Measurements from ENCODE around the gene CHMP6. TPM values are rescaled to one million over a fixed set of nuclear protein-coding genes. Genes with fewer than 3 reads are reported as not detected.

The CHMP6 gene
- 18.2 and 19.6 TPM in 2 replicates for total RNA-seq

GRCh38 chr17:80991645-80992076, at the start of gene CHMP6:
TSS of gene CHMP6 (plus strand) at chr17:80991841. CDS start at chr17:80991919, 78 bp downstream.

GRCh38 chr17:81034779-81035520, 43.3 kb downstream of the CHMP6 start, which contains the start of gene BAIAP2:
TSS of gene BAIAP2 (plus strand) at chr17:81035151. CDS start at chr17:81035255, 104 bp downstream.

Other genes with a start within 250 kb of the CHMP6 start
- gene BAIAP2, start 43.3 kb downstream of the CHMP6 start, total RNA-seq = 26.0 and 45.4 TPM in 2 replicates
- gene PVALEF, start 173.7 kb downstream of the CHMP6 start, total RNA-seq = not detected in 2 replicates
- under 0.01 and 0.22 TPM in 2 replicates for gene AATK, start 174.4 kb downstream of the CHMP6 start, total RNA-seq
- gene CEP131, start 231.1 kb downstream of the CHMP6 start, total RNA-seq = 6.1 and 6.7 TPM in 2 replicates
- 12.9 and 17.3 TPM in 2 replicates for gene TEPSIN, start 247.2 kb downstream of the CHMP6 start, total RNA-seq
- 13.5 and 17.0 TPM in 2 replicates for gene NDUFAF8, start 247.5 kb downstream of the CHMP6 start, total RNA-seq

Data from articular chondrocyte of knee joint (primary cell).